GM21528 (cell line): Measurements from ENCODE around the gene FOXO6.

Source experiments
- ATAC-seq: cut with Tn5 transposase; IDR thresholded peaks from one replicate; pipeline ENCODE4 v1.9.1; 2021; ENCODE audit warnings: mild to moderate bottlenecking, moderate library complexity; ENCODE audit not compliant: unreplicated experiment, low FRiP score

Gene FOXO6

DNA sequence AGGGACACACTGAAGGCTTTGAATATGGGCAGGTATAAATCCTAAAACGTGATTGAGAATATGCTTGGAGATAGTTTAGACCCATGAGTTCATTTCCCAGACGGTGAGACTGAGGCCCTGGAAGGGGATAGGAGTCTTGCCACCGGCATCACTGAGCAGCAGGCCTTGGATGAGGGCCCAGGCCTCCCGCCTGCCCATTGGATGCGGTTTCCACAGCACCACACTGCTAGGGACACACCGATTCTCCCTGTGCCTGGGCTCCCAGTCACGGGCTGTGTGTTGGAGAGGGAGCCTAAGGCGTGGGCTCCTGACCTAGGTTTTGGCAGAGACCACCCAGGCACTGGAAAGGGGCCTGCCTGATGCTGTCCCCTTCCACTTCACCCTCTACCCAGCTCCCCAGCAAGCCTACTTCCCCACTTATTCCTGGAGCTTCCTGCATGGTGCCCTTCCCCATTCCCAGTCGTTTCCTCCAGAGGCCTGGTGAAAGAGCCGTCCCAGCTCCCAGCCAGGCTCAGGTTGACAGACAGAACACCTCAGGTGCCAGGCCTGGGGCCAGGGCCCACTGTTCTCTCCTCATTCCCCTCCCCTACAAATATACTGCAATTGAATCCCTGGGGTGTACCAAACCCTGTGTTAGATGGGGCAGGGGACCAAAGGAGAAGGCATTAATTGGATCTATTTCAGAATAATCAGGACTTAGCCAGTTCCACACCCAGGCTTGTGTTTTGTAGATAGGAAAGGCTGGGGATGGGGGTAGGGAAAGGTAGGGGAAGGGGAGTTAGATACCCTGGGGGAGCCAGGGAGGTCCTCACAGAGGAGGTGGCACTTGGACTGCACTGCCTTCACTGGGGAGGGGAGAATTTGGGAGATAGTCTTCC is 3.4 kb downstream of the FOXO6 start:
- ATAC-seq = no peak

DNA sequence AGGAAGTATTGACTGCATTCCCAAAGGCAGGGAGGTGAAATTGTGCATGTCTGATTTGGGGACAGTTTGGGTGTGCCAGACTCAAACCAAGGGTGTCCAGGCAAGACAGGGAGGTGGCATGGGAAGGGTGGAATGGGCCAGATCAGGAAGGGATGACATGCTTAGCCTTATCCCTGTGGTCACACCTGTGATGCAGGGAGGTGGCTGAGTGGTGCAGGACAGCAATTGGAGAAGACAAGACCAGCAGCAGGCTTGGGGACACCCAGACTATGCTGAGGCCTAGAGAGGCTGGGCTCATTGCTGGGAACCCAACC is 4.0 kb downstream of the FOXO6 start:
- ATAC-seq = no peak

- no peak for ATAC-seq
Observed at GRCh38 chr1:41365772-41366454, 4.7 kb downstream of the FOXO6 start.

DNA sequence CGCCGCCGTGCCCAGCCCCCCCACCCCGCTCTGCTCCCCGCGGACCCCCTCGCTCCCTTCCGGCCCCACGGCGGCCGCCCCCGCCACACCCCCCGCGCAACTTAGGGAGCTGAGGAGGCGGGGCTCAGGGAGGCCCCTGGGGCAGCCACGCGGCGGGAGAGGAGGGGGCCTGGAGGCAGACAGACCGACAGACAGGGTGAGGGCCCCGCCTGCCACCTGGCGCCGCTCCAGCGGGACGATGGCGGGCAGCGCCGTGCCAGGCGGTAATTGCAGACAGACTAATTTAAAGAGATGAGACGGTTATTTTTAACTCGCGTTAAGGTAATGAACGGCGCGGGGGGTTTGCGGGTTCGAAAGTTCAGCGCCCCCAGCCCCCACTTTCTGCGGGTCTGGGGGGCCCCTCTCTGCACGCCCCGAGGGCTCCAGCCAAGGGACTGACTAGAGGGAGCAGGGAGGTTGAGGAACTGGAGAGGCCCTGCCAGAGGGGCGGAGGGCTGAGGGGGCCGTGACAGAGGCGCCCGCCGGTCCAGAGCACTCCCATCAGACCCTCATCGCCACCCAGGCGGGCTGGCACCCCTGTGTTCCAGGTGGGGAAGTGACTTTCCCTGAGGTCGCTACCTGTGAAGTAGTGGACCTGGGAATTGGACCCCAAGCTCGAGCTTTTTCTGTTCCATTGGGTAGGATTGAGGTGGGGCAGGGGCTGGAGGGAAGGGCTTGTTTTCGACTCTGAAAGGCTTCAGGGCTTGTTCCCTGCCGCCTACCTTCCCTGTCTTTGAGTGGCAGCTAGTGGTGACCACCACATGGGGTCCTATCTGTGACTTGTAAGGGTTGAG is 5.4 kb downstream of the FOXO6 start:
- ATAC-seq = no peak

DNA sequence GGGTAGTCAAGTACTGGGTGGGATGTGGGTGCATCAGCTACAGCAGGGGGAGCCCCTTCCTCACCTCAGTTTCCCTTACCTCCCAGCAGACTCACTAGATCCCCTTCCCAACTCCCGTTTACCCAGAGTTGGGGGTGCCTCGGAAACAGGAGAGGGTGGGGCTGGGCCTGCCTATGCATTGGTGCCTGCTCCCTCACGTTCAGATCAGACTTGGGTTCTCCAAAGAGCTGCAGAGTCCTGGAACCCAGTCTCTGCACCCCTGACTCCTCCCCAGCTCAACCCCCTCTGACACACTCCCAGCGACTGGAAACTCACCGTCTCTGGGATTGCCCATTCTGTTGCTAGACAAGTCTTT is 6.0 kb downstream of the FOXO6 start:
- ATAC-seq = no peak

DNA sequence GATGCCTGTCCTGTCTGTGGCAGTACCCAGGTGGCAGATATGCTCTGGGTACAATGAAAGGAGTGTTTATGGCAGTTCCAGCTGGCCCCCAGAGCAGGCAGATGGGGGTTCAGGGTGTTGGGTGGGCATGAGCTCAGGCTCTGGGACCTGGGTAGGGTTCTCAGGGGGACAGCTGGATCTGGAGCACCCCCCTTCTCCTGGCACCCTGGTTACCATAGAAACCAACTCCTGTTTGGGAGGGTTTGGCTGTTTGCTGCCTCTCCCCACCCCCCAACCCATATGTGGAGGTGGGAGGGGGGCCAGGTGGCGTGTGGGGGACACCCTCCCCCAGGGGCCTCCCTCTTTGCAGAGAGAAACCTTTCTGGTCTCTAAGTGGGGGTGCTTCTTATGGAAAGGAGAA is 7.1 kb downstream of the FOXO6 start:
- no peak for ATAC-seq

DNA sequence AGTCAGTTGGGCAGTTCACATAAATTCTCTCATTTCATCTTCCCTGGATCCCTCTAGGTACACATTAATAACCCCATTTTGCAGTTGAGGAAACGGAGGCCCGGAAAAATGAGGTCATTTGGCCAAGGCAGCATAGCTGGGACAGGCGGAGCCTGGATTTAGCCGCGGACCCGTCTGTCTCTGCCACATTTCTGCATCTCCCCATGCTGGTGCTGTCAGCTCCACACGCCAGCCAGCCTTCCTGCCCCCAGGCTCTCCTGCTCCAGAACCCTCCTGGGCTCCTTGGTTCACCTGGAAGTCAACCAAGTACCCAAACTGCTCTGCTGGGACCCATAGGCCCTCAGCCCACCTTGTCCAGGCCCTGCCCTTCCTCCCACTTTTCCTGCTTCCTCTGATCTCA is 7.6 kb downstream of the FOXO6 start:
- no peak for ATAC-seq

- no peak for ATAC-seq
Observed at GRCh38 chr1:41369531-41369930, 8.3 kb downstream of the FOXO6 start.

DNA sequence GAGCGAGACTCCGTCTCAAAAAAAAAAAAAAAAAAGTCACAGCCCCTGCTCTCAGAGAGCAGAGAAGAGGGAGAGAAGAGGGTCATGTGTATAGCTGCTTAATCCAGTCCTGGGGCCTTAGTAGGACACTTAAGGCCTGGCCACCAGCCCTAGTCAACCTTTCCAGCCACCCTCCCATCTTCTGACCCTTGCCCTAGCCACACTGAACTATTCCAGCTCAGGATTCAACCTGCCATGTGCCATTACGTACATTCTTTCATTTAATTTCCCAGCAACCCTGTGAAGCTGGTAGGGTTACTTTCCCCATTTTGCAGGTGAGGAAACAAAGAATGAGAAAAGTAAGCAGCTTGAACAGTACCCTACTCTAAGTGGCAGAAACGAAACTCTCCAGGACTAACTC is 9.0 kb downstream of the FOXO6 start:
- no peak for ATAC-seq

- no peak for ATAC-seq
Observed at GRCh38 chr1:41370756-41371420, 9.7 kb downstream of the FOXO6 start.

GRCh38 chr1:41371630-41372599 is 10.7 kb downstream of the FOXO6 start:
- ATAC-seq = no peak

- no peak for ATAC-seq
Observed at GRCh38 chr1:41372600-41372993, 11.4 kb downstream of the FOXO6 start.

DNA sequence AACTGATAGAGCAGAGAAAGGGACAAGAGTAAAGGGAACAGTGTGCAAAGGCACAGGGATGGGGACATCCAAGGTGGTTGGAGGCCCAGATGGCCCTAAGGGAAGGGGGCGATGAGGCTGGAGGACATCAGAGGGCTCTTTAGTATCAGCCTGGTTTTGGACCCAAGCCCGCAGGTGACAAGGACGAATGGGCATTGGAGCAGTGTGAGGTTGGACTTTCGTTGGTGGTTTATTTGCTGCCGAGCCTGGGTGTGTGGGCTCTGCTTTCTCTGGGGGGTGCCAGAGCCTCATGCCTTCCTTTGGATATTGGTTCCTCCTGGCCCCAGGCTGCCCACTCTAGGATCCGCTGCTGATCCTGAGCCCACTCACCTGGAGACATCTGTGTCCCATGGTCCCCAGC is 12.1 kb downstream of the FOXO6 start:
- ATAC-seq = no peak

DNA sequence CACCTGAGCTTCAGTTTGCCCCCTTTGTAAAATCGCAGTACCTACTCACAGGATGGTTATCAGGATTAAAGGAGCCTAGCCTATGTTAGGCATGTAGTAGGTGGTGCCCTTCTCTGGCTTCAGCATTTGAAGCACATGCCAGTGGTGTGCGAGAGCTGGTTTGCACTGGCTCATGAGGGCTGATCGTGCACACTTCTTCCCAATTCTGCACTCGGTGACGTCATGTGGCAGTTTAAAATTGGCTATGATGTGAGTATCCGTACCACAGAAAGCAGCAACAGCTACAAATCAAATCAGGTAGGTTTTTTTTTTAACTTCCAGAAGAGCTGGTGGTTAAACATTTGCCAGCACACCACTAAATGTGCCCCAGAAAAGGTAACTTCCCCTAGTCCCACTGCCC is 13.5 kb downstream of the FOXO6 start:
- ATAC-seq = no peak

DNA sequence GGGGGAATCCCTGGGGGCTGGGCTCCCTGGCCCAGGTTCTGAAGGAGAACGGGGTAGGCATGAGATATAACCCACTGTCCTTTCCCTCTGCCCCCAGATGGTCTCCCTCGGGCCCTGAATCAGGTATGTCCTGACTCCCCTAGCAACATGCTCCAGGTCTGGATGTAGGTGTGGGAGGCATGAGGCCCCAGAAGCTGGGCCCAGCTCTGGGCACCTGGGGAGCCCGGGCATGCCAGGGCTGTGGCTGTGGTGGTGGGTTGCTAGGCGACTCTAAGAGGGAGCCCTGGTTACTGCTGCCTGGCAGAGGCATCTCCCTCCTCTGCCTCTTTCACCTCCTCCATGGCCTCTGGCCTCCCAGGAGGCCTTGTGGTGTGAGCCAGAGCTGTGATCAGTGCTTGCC is 16.2 kb downstream of the FOXO6 start:
- ATAC-seq = no peak

DNA sequence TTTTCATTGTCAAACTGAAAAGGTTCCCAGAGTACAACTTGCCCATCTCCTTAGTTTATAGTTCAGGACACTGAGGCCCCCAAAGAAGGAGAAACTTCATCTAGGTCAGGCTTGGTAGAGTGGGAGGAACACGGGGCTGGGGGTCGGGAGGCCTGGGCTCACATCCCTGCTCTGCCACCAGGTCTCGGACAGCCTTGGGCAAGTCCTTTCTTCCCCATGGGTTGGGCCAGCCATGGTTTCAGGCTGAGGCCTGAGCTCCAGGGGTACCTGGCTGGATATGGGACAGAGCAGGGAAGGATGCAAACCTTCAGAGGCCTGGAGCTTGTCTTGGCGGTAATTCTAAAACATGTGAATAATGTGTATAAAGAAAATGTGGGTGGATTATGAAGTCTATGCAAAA is 17.0 kb downstream of the FOXO6 start:
- no peak for ATAC-seq

- no peak for ATAC-seq
Observed at GRCh38 chr1:41378999-41379737, 17.9 kb downstream of the FOXO6 start.

- no peak for ATAC-seq
Observed at GRCh38 chr1:41379738-41380130, 18.5 kb downstream of the FOXO6 start.

GRCh38 chr1:41380195-41380594 is 19.0 kb downstream of the FOXO6 start:
- ATAC-seq = no peak
